Measurements from ENCODE around the gene ITPR2.
"Not testable (repeated sequence)": the region's sequence is repeated elsewhere in the genome, so short reads cannot be mapped to it uniquely, and the experiment has no call there.

ITPR2 gene

GRCh38 chr12:26846416-26846815 is 13.4 kb upstream of the ITPR2 start:
- H3K9ac ChIP-seq (ENCODE audit: low read depth, low read length) = no peak overlapping the region
- H3K4me3 ChIP-seq (ENCODE audit: low read depth, low read length) = no peak overlapping the region
- no peak overlapping the region for H3K27ac ChIP-seq (ENCODE audit: low read depth, low read length)
- H3K27me3 ChIP-seq (ENCODE audit: control insufficient read depth, insufficient read depth, low read length) = no peaks in the 10 kb centered on the region
- H3K36me3 ChIP-seq (ENCODE audit: control insufficient read depth, insufficient read depth, low read length) = no peaks in the 10 kb centered on the region
- no peaks in the 10 kb centered on the region for H3K9me3 ChIP-seq (ENCODE audit: control insufficient read depth, insufficient read depth, low read length)
- H3K4me1 ChIP-seq (ENCODE audit: control insufficient read depth, insufficient read depth, low read length) = no peaks in the 10 kb centered on the region

DNA sequence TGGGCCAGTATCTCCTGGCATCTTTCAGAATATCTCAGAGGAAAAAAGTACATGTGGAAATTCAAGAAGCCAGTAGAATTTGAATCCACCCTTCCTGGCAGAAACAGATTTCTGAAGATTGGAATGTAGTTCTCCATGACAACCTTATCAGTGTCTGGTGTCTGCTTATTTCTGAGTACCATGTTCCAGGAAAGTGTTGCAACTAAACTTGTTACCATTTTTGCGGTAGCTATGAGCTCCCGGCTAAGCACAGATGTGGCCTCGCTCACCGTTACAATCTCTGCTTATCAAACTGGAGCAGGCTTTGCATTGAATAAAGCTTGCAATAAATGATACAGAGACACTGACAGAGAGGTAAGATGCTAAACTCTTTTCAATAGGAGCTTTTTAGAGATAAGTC is 13.0 kb upstream of the ITPR2 start:
- Histone ChIP-seq H3K27ac (ENCODE audit: low read depth, low read length) (no peak overlapping the region), H3K4me3 (ENCODE audit: low read depth, low read length) (no peak overlapping the region)

GRCh38 chr12:26845057-26845666 is 12.2 kb upstream of the ITPR2 start:
- H3K9ac ChIP-seq (ENCODE audit: low read depth, low read length) = no peak overlapping the region
- no peaks in the 10 kb centered on the region for H3K27me3 ChIP-seq (ENCODE audit: control insufficient read depth, insufficient read depth, low read length)
- no peaks in the 10 kb centered on the region for H3K36me3 ChIP-seq (ENCODE audit: control insufficient read depth, insufficient read depth, low read length)
- no peaks in the 10 kb centered on the region for H3K4me1 ChIP-seq (ENCODE audit: control insufficient read depth, insufficient read depth, low read length)
- no peaks in the 10 kb centered on the region for H3K9me3 ChIP-seq (ENCODE audit: control insufficient read depth, insufficient read depth, low read length)
- H3K27ac ChIP-seq (ENCODE audit: low read depth, low read length) = no peak overlapping the region
- H3K4me3 ChIP-seq (ENCODE audit: low read depth, low read length) = no peak overlapping the region

More for the DNA sequence above, 13.0 kb upstream of the ITPR2 start:
- Histone ChIP-seq H3K9me3 (ENCODE audit: control insufficient read depth, insufficient read depth, low read length) (no peaks in the 10 kb centered on the region), H3K4me1 (ENCODE audit: control insufficient read depth, insufficient read depth, low read length) (no peaks in the 10 kb centered on the region), H3K9ac (ENCODE audit: low read depth, low read length) (no peak overlapping the region), H3K36me3 (ENCODE audit: control insufficient read depth, insufficient read depth, low read length) (no peaks in the 10 kb centered on the region), H3K27me3 (ENCODE audit: control insufficient read depth, insufficient read depth, low read length) (no peaks in the 10 kb centered on the region)

DNA sequence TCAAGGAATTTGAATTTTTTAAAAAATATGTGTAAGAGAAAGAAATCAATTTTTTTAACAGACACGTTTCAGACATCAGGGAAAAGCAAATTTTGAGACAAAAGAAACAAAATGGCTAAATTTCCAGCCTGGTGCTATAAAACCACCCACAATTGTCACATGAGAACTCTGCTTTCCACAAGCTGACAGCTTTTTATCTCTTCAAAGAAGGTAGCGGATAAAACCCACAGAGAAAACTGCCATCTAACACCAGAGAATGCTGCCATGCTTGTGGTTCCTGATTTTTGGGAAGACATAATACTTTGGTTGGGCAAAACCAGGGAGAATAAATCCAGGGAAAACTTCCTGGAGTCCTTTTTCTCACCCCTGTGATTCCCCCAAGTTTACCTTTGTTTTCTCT is 10.3 kb upstream of the ITPR2 start:
- no peaks in the 10 kb centered on the region for H3K27me3 ChIP-seq (ENCODE audit: control insufficient read depth, insufficient read depth, low read length)
- H3K9me3 ChIP-seq (ENCODE audit: control insufficient read depth, insufficient read depth, low read length) = peaks cover 5% of the 10 kb centered on the region
- H3K9ac ChIP-seq (ENCODE audit: low read depth, low read length) = no peak overlapping the region
- H3K27ac ChIP-seq (ENCODE audit: low read depth, low read length) = no peak overlapping the region
- no peak overlapping the region for H3K4me3 ChIP-seq (ENCODE audit: low read depth, low read length)
- no peaks in the 10 kb centered on the region for H3K36me3 ChIP-seq (ENCODE audit: control insufficient read depth, insufficient read depth, low read length)
- no peaks in the 10 kb centered on the region for H3K4me1 ChIP-seq (ENCODE audit: control insufficient read depth, insufficient read depth, low read length)

GRCh38 chr12:26841085-26841484 is 8.1 kb upstream of the ITPR2 start:
- no peaks in the 10 kb centered on the region for H3K4me1 ChIP-seq (ENCODE audit: control insufficient read depth, insufficient read depth, low read length)
- H3K27ac ChIP-seq (ENCODE audit: low read depth, low read length) = no peak overlapping the region
- H3K9me3 ChIP-seq (ENCODE audit: control insufficient read depth, insufficient read depth, low read length) = peaks cover 8% of the 10 kb centered on the region
- no peak overlapping the region for H3K9ac ChIP-seq (ENCODE audit: low read depth, low read length)
- H3K4me3 ChIP-seq (ENCODE audit: low read depth, low read length) = no peak overlapping the region
- H3K27me3 ChIP-seq (ENCODE audit: control insufficient read depth, insufficient read depth, low read length) = no peaks in the 10 kb centered on the region
- H3K36me3 ChIP-seq (ENCODE audit: control insufficient read depth, insufficient read depth, low read length) = no peaks in the 10 kb centered on the region

DNA sequence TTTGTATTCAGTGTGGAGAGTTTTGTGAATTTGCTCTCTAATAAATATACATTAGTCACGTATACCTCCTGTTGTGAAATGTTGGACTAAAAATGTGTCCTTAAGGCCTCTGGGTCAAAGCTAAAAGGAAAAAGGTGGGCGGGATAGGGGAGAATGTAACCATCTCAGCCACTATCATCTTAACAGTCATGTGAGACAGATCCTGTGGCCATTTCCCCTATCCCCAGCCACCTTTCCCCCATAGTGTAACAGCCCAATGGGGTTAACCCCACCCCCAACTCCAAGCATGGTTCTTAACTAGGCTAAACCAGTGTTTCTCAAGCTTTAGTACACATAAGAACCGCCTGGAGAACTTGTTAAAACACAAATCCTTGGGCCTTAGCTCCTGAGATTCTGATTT is 6.5 kb upstream of the ITPR2 start:
- Histone ChIP-seq H3K9me3 (ENCODE audit: control insufficient read depth, insufficient read depth, low read length) (peaks cover 8% of the 10 kb centered on the region), H3K27ac (ENCODE audit: low read depth, low read length) (no peak overlapping the region), H3K4me3 (ENCODE audit: low read depth, low read length) (no peak overlapping the region), H3K27me3 (ENCODE audit: control insufficient read depth, insufficient read depth, low read length) (no peaks in the 10 kb centered on the region), H3K36me3 (ENCODE audit: control insufficient read depth, insufficient read depth, low read length) (no peaks in the 10 kb centered on the region), H3K4me1 (ENCODE audit: control insufficient read depth, insufficient read depth, low read length) (no peaks in the 10 kb centered on the region), H3K9ac (ENCODE audit: low read depth, low read length) (no peak overlapping the region)

GRCh38 chr12:26838888-26839416 is 6.0 kb upstream of the ITPR2 start:
- Histone ChIP-seq H3K27ac (ENCODE audit: low read depth, low read length) (no peak overlapping the region), H3K36me3 (ENCODE audit: control insufficient read depth, insufficient read depth, low read length) (no peaks in the 10 kb centered on the region), H3K27me3 (ENCODE audit: control insufficient read depth, insufficient read depth, low read length) (no peaks in the 10 kb centered on the region), H3K4me1 (ENCODE audit: control insufficient read depth, insufficient read depth, low read length) (peaks cover 3% of the 10 kb centered on the region; the same call in 1 of the 2 replicates), H3K4me3 (ENCODE audit: low read depth, low read length) (no peak overlapping the region), H3K9ac (ENCODE audit: low read depth, low read length) (no peak overlapping the region), H3K9me3 (ENCODE audit: control insufficient read depth, insufficient read depth, low read length) (peaks cover 8% of the 10 kb centered on the region)

- no peaks in the 10 kb centered on the region for H3K27me3 ChIP-seq (ENCODE audit: control insufficient read depth, insufficient read depth, low read length)
- H3K9me3 ChIP-seq (ENCODE audit: control insufficient read depth, insufficient read depth, low read length) = peaks cover 8% of the 10 kb centered on the region
- no peak overlapping the region for H3K4me3 ChIP-seq (ENCODE audit: low read depth, low read length)
- H3K36me3 ChIP-seq (ENCODE audit: control insufficient read depth, insufficient read depth, low read length) = no peaks in the 10 kb centered on the region
- H3K4me1 ChIP-seq (ENCODE audit: control insufficient read depth, insufficient read depth, low read length) = peaks cover 3% of the 10 kb centered on the region; the same call in 1 of the 2 replicates
- H3K9ac ChIP-seq (ENCODE audit: low read depth, low read length) = no peak overlapping the region
- H3K27ac ChIP-seq (ENCODE audit: low read depth, low read length) = no peak overlapping the region
These were observed 3.2 kb upstream of the ITPR2 start for GRCh38 chr12:26836201-26836600.

DNA sequence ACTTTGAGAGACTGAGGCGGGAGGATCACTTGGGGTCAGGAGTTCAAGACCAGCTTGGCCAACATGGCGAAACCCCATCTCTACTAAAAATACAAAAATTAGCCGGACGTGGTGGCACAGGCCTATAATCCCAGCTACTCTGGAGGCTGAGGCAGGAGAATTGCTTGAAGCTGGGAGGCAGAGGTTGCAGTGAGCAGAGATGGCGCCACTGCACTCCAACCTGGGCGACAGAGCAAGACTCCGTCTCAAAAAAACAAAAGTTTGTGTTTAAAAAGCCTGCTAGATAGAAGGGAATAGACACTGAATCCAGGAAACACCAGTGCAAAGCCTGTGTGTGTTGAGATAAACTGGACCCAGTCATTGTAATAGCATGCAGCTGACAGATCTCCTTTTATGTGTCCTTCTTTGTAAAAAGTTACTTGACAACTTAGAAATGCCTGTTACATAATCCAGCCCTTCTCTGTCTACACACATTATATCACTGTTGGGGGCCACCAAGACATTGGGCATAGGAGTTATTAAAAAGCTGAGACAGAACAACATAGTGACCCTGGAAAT is 1.6 kb upstream of the ITPR2 start:
- H3K27ac ChIP-seq (ENCODE audit: low read depth, low read length); H3K4me3 ChIP-seq (ENCODE audit: low read depth, low read length); H3K36me3 ChIP-seq (ENCODE audit: control insufficient read depth, insufficient read depth, low read length); H3K27me3 ChIP-seq (ENCODE audit: control insufficient read depth, insufficient read depth, low read length); H3K9ac ChIP-seq (ENCODE audit: low read depth, low read length); H3K4me1 ChIP-seq (ENCODE audit: control insufficient read depth, insufficient read depth, low read length); H3K9me3 ChIP-seq (ENCODE audit: control insufficient read depth, insufficient read depth, low read length): not testable (repeated sequence)

DNA sequence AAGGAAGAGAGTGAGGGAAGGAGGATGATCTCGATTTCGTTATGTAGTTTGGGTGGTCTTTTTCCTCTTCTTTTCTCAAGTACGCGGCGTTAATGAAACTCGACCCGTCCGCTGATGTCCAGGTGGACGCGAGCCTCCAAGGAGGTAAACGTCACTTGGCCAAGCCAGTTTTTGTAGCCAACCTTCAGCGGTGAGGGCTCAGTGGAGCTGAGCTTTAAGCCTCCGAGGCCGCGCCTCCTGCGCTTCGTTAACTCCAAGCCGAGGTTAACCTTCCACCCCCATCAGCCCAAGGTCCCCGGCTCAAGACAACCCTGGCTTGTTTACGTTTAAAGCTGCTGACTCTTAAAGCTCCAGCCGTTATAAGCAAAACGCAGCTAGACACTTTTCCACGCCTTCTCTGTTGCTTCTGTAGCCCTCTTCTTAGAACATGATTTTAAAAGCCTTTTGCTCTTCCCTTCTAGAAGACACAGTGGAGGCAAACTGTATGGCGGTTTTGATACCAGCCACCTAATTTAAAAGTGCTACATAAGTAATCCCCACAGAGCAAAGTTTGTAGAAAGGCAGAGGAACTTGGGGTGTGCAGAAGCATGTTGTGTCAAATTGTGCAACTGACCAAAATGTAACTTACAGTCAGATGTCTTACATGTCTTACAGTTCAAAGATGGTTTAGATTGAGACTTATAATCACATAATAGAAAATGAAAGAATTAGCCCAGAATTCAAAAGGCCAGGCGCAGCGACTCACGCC is 923 bp upstream of the ITPR2 start:
- H3K36me3 ChIP-seq (ENCODE audit: control insufficient read depth, insufficient read depth, low read length) = no peaks in the 10 kb centered on the region
- H3K27ac ChIP-seq (ENCODE audit: low read depth, low read length) = peak overlapping the region; percentile 41
- H3K4me3 ChIP-seq (ENCODE audit: low read depth, low read length) = peak overlapping the region; percentile 80
- peaks cover 8% of the 10 kb centered on the region for H3K9me3 ChIP-seq (ENCODE audit: control insufficient read depth, insufficient read depth, low read length)
- H3K27me3 ChIP-seq (ENCODE audit: control insufficient read depth, insufficient read depth, low read length) = no peaks in the 10 kb centered on the region
- peaks cover 3% of the 10 kb centered on the region for H3K4me1 ChIP-seq (ENCODE audit: control insufficient read depth, insufficient read depth, low read length)
- no peak overlapping the region for H3K9ac ChIP-seq (ENCODE audit: low read depth, low read length)

All from HUES48 (cell line).